PFSK-1 (cell line): ENCODE results near the gene MACROD1.

Experiments
- FOXP2 ChIP-seq: optimal IDR thresholded peaks from 2 replicates; pipeline ENCODE3; 2011; ENCODE audit warnings: borderline replicate concordance, control low read depth, inconsistent platforms; ENCODE audit not compliant: insufficient read depth; ENCODE audit errors: extremely low read length, extremely low read depth
- POLR2AphosphoS5 ChIP-seq: IDR thresholded peaks from 2 replicates; pipeline ENCODE4 v1.6.1; 2012; ENCODE audit warnings: low read depth, mild to moderate bottlenecking, control low read depth, low read length, moderate library complexity
- SIN3A ChIP-seq: IDR thresholded peaks from 2 replicates; pipeline ENCODE4 v1.6.1; 2012; ENCODE audit warnings: mild to moderate bottlenecking, low read length, moderate library complexity, borderline replicate concordance; ENCODE audit not compliant: insufficient read depth
- TAF1 ChIP-seq: IDR thresholded peaks from 2 replicates; pipeline ENCODE4 v1.6.1; 2012; ENCODE audit warnings: low read length, control low read depth, borderline replicate concordance; ENCODE audit not compliant: insufficient read depth
- TF ChIP-seq, protein P1 (sequence below), 2 experiments: IDR thresholded peaks; 2 replicates each; pipeline versions ENCODE4 v1.6.1 to v1.8.0; 2011 to 2012; ENCODE audit warnings: low read depth in 2 of 2, low read length in 2 of 2, control low read depth in 1 of 2, inconsistent platforms in 1 of 2, mild to moderate bottlenecking in 1 of 2, moderate library complexity in 1 of 2; ENCODE audit not compliant: insufficient read depth in 1 of 2

MACROD1 gene

DNA sequence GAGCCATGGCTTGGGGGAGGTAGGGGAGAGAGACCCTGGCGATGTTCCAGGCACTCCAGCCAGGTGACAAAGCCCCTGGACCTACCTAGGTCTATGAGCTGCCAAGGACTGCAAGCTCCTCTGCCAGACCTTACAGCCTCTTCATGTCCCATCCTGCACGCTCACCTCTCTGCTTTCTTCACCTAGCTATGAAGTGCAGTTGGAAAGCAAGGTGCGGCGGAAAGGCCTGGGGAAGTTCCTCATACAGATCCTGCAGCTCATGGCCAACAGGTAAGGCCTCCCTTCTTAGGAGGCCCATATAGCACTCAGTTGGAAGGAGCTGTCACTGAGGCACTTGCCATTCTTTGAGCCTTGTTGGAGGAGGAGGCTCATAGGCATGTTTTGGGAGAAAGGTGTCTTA, 213.3 kb downstream of the MACROD1 start:
- TF ChIP-seq, protein P1, sequence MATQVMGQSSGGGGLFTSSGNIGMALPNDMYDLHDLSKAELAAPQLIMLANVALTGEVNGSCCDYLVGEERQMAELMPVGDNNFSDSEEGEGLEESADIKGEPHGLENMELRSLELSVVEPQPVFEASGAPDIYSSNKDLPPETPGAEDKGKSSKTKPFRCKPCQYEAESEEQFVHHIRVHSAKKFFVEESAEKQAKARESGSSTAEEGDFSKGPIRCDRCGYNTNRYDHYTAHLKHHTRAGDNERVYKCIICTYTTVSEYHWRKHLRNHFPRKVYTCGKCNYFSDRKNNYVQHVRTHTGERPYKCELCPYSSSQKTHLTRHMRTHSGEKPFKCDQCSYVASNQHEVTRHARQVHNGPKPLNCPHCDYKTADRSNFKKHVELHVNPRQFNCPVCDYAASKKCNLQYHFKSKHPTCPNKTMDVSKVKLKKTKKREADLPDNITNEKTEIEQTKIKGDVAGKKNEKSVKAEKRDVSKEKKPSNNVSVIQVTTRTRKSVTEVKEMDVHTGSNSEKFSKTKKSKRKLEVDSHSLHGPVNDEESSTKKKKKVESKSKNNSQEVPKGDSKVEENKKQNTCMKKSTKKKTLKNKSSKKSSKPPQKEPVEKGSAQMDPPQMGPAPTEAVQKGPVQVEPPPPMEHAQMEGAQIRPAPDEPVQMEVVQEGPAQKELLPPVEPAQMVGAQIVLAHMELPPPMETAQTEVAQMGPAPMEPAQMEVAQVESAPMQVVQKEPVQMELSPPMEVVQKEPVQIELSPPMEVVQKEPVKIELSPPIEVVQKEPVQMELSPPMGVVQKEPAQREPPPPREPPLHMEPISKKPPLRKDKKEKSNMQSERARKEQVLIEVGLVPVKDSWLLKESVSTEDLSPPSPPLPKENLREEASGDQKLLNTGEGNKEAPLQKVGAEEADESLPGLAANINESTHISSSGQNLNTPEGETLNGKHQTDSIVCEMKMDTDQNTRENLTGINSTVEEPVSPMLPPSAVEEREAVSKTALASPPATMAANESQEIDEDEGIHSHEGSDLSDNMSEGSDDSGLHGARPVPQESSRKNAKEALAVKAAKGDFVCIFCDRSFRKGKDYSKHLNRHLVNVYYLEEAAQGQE (IDR thresholded peaks at IDR 0.05; ENCODE audit: insufficient read depth in 1 of 2, low read depth in 2 of 2, low read length in 2 of 2): no peak
- TF ChIP-seq TAF1: no peak
- no peak for TF ChIP-seq FOXP2
- TF ChIP-seq POLR2AphosphoS5: no peak
- TF ChIP-seq SIN3A: no peak

DNA sequence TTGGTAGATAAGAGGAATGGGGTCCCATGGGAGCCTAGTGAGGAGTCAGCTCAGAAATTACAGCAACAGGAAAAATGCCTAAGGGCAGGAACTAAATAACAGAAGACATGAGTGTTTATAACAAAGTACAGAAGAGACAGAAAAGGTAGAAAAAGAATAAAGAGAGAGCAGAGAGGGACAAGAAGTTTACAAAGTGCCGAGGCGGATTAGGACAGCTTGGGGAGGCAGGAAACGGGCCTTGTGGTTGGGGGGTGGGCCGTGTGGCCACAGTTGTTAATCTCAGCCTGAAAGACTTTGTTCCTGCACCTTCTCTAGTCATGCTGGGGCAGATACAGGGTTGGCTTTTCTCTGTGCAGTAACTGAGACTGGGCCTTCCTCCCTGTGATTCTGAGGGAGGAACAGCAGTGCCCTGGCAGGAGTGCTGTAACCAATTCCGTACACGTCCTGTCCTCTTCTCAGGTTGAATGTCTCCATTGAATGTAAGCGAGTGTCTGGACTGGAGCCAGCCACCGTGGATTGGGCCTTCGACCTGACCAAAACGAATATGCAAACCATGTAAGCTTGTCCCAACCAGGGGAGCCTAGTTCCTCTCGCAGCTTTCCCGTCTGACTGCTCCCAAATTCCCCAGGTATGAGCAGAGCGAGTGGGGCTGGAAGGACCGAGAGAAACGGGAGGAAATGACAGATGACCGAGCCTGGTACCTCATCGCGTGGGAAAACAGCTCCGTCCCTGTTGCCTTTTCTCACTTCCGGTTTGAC, 214.0 kb downstream of the MACROD1 start:
- TF ChIP-seq SIN3A (no peak), POLR2AphosphoS5 (no peak), TAF1 (no peak), FOXP2 (no peak)
- TF ChIP-seq, protein P1 (IDR thresholded peaks at IDR 0.05; ENCODE audit: insufficient read depth in 1 of 2, low read depth in 2 of 2, low read length in 2 of 2): no peak
